Activated B cell treated with CpG ODN at 0.5 μM for 24 hours (primary cell): ENCODE measurements around the gene LMF2. TPM values are rescaled to one million over a fixed set of nuclear protein-coding genes. Genes with fewer than 3 reads are reported as not detected.

Experiments
- ATAC-seq: fragments of 200-7000 bp; cut with Tn5 transposase; one replicate; pipeline ENCODE4 v1.10.0; 2021; ENCODE audit warnings: low read depth, mild to moderate bottlenecking, moderate library complexity
- CTCF ChIA-PET: fragments of 350-600 bp; sonication (Branson Sonifier 250); formaldehyde crosslinking; loops from one replicate; lab custom pipeline; 2021; ENCODE audit warnings: antibody characterized with exemption; lab: Charles Lee
- POLR2A ChIA-PET: fragments of 350-600 bp; sonication (Branson Sonifier 250); formaldehyde crosslinking; loops from one replicate; lab custom pipeline; 2021; ENCODE audit warnings: antibody characterized with exemption; lab: Charles Lee
- DNase-seq: peaks from one replicate; pipeline ENCODE4 v3.0.0; 2022
- H3K27ac Mint-ChIP-seq: one replicate; pipeline ENCODE4 v1.8.0; 2020; ENCODE audit warnings: mixed read lengths
- H3K27me3 Mint-ChIP-seq: one replicate; pipeline ENCODE4 v1.8.0; 2021; ENCODE audit warnings: mixed read lengths
- H3K36me3 Mint-ChIP-seq: one replicate; pipeline ENCODE4 v1.8.0; 2021; ENCODE audit warnings: low read depth, mixed read lengths
- H3K4me1 Mint-ChIP-seq: one replicate; pipeline ENCODE4 v1.8.0; 2021; ENCODE audit warnings: mixed read lengths
- H3K4me3 Mint-ChIP-seq: one replicate; pipeline ENCODE4 v1.8.0; 2020; ENCODE audit warnings: mild to moderate bottlenecking, mixed read lengths
- H3K9me3 Mint-ChIP-seq: one replicate; pipeline ENCODE4 v1.8.0; 2020; ENCODE audit warnings: mixed read lengths
- intact Hi-C: fragments of 100-400 bp; cut with micrococcal nuclease; formaldehyde crosslinking; loops from one replicate; pipeline ENCODE4 v1.15.1; 2024
- total RNA-seq: library from RNA; stranded (reverse); gene quantifications from 2 replicates; pipeline ENCODE4 v1.2.3, GENCODE V29; 2022
- TF ChIP-seq, protein P1 (sequence below): fragments of 200-600 bp; IDR thresholded peaks from one replicate; pipeline ENCODE4 v1.8.0; 2022; ENCODE audit warnings: antibody characterized with exemption, mild to moderate bottlenecking

The LMF2 gene
- total RNA-seq, 1 donor from 2014 or later = 81.0 TPM

DNA sequence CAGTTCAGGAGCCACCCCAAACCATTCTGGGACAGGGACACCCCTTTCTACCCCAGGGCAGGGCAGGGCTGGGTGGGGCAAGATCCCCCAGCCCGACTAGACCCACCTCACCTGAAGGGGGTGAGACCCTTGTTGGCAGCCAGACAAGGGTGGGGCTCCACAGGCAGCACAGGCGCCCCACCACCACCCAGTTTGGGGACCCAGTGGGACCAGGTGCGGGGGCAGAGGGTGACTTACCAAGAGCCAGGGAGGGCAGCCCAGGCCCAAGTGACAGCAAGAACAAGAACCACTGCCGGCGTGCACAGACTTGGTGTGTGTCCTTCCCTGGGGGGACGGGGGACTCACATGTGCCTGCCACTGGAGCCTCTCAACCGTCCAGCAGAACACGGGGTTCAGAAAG lies 23.9 kb downstream of the LMF2 start:
- Mint-ChIP-seq H3K9me3 (no peaks in the 10 kb centered on the region), H3K36me3 (no peaks in the 10 kb centered on the region), H3K27me3 (no peaks in the 10 kb centered on the region), H3K4me3 (no peak overlapping the region), H3K27ac (no peak overlapping the region), H3K4me1 (peaks cover 11% of the 10 kb centered on the region)
- no peak for DNase-seq
- TF ChIP-seq, protein P1, sequence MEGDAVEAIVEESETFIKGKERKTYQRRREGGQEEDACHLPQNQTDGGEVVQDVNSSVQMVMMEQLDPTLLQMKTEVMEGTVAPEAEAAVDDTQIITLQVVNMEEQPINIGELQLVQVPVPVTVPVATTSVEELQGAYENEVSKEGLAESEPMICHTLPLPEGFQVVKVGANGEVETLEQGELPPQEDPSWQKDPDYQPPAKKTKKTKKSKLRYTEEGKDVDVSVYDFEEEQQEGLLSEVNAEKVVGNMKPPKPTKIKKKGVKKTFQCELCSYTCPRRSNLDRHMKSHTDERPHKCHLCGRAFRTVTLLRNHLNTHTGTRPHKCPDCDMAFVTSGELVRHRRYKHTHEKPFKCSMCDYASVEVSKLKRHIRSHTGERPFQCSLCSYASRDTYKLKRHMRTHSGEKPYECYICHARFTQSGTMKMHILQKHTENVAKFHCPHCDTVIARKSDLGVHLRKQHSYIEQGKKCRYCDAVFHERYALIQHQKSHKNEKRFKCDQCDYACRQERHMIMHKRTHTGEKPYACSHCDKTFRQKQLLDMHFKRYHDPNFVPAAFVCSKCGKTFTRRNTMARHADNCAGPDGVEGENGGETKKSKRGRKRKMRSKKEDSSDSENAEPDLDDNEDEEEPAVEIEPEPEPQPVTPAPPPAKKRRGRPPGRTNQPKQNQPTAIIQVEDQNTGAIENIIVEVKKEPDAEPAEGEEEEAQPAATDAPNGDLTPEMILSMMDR = no peak
- POLR2A ChIA-PET = interaction anchor here (1.5 kb wide), 1 partner anchor 15 kb away, joined by 5 read pairs; no protein-coding TSS in a partner anchor
- intact Hi-C loops = no loop called here
- no peak for ATAC-seq
- CTCF ChIA-PET = no interaction called here

DNA sequence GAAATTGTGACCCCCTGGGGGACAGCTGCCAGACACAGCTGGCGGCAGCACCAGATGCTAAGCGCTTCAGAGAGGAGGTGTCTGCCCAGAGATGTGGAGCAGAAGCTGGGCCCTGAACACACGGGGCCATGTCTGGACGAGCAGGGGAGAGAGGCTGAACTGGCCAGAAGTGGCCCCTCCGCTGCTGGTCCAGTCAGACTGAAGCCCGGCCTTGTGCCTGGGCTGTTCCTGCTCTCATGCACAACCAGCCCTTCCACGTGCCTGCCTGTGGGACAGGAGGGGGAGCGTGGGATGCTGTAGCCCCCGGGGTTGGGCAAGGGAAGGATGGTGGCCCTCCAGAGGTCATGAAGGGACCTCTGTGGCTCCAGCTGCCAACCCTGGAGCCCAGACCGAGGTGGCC lies 24.4 kb downstream of the LMF2 start:
- ATAC-seq (no peak), DNase-seq (no peak)
- Mint-ChIP-seq H3K36me3 (no peaks in the 10 kb centered on the region), H3K27ac (no peak overlapping the region), H3K4me1 (peaks cover 11% of the 10 kb centered on the region), H3K27me3 (no peaks in the 10 kb centered on the region), H3K4me3 (no peak overlapping the region), H3K9me3 (no peaks in the 10 kb centered on the region)
- intact Hi-C loops = no loop called here
- CTCF ChIA-PET = no interaction called here
- POLR2A ChIA-PET = no interaction called here
- TF ChIP-seq, protein P1 = no peak

DNA sequence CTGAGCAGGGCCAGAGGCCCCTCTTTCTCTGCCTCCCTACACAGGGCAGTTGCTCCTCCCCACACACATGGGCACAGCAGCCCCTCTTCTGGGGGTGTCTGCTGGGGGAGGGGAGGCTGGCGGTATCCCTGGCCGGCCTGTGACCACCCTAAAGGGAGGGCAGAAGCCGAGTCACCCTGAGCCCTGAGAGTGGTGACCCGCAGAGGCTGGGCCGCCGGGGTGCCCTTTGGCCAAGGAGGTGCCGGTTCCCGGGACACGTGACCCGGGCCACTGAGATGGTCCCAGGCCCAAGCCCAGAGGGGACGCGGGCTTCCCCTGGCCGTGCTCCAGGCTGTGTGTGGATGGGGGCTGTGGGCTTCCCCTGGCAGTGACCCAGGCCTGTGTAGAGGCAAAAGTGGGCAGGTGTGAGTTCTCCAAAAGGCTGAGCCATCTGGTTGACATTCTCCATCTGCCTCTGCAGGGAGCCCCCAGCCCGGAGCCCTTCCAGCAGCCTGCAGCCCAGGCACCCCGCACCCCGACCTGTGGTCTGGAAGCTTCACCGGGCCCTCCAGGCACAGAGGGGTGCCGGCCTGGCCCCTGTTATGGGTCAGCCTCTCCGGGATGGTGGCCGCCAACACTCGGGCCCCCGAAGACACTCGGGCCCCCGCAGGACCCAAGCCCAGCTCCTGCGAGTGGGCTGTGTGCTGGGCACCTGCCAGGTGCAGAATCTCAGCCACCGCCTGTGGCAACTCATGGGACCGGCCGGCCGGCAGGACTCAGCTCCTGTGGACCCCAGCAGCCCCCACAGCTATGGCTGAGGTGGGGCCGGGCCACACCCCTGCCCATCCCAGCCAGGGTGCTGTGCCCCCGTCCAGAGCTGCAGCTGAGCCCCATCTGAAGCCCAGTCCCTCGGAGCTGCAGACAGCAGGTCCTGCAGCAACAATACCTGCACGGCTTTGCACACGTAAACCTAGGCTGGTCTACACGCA lies 25.1 kb downstream of the LMF2 start:
- intact Hi-C loops = no loop called here

DNA sequence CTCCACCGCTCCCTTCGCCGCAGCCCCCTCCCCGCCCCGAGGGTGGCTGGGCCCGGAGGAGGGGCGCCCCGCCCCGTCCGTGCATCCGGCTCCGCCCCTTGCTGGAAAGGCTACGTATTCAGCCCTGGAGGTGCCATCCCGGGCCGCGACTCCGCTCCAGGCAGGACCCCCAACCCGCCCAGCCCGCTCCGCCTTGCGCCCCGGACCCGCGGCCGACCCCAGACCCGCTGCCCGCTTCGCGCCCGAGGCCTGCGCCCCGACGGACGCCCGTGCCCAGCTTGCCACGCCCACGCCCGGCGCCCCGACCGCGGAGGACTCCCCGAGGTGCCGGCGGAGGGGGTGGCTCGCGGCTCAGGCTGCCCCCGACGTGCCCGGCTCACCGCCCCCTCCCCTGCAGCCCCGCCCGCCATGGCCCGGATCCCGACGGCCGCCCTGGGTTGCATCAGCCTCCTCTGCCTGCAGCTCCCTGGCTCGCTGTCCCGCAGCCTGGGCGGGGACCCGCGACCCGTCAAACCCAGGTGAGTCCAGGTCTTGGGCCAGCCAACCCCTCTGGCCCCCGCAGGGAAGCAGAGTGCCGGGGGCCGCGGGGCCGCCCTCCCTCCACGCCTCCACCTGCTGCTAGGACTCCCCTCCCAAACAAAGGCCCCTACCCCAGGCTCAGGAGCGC lies 25.9 kb downstream of the LMF2 start, which contains the start of gene ADM2:
Gene ADM2 (plus strand): TSS at position 104 of the 667 bp plus-strand sequence. CDS start 305 bp downstream, at position 409.
- no peaks in the 10 kb centered on the region for H3K27me3 Mint-ChIP-seq
- H3K4me3 Mint-ChIP-seq = peak within 1 kb of the TSS; percentile 76
- DNase-seq (peak; percentile 69), ATAC-seq (peak; percentile 86)
- H3K36me3 Mint-ChIP-seq = no peaks in the 10 kb centered on the region
- peaks cover 10% of the 10 kb centered on the region for H3K4me1 Mint-ChIP-seq
- ChIA-PET POLR2A (interaction anchor here (0.6 to 2.7 kb wide), 5 partner anchors 12 to 140 kb away, joined by 3 to 13 read pairs (median 4); no protein-coding TSS in a partner anchor), CTCF (no interaction called here)
- intact Hi-C loops = loop anchor here (1.0 kb wide), 1 partner anchor 11 kb away; no protein-coding TSS in a partner anchor
- no peaks in the 10 kb centered on the region for H3K9me3 Mint-ChIP-seq
- no peak within 1 kb of the TSS for H3K27ac Mint-ChIP-seq
- TF ChIP-seq, protein P1 = no peak

More for the DNA sequence above, 25.1 kb downstream of the LMF2 start:
- CTCF ChIA-PET = no interaction called here
- Mint-ChIP-seq H3K27me3 (no peaks in the 10 kb centered on the region), H3K4me3 (peak overlapping the region; percentile 76), H3K9me3 (no peaks in the 10 kb centered on the region), H3K36me3 (no peaks in the 10 kb centered on the region), H3K27ac (no peak overlapping the region), H3K4me1 (peaks cover 11% of the 10 kb centered on the region)
- DNase-seq = no peak
- no peak for ATAC-seq
- TF ChIP-seq, protein P1 = no peak
- POLR2A ChIA-PET = interaction anchor here (0.9 to 2.7 kb wide), 3 partner anchors 13 to 139 kb away, joined by 3 to 13 read pairs (median 4); no protein-coding TSS in a partner anchor
